NCI-H1048 (cell line): ENCODE measurements around the gene PMF1.
"Not testable (repeated sequence)": the region's sequence is repeated elsewhere in the genome, so short reads cannot be mapped to it uniquely, and the experiment has no call there.

Source experiments
- DNase-seq: peaks from one replicate; lab custom pipeline; 2025; lab: John Stamatoyannopoulos, UW

PMF1 gene

GRCh38 chr1:156212833-156213643, at the start of gene PMF1:
TSS of gene PMF1 (plus strand) at chr1:156213007. CDS start at chr1:156213016, 9 bp downstream.
- DNase-seq = peak; percentile 99

DNA sequence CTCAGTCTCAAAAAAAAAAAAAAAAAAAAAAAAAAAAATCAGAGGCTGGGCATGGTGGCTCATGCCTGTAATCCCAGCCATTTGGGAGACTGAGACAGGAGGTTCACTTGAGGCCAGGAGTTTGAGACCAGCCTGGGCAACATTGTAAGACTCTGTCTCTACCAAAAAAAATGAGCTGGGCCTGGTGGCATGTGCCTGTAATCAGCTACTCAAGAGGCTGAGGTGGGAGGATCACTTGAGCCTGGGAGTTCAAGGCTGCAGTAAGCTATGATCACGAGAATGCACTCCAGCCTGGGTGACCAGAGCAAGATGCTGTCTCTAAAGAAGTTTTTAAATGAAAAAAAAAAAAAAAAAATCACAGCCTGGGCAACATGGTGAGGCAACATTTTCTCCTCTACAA, 49.1 kb upstream of the PMF1 start:
- DNase-seq = no peak

- no peak for DNase-seq
Observed at GRCh38 chr1:156164125-156164831, 48.5 kb upstream of the PMF1 start.

- no peak for DNase-seq
Observed at GRCh38 chr1:156165083-156165482, 47.7 kb upstream of the PMF1 start.

- no peak for DNase-seq
Observed at GRCh38 chr1:156167536-156167935, 45.3 kb upstream of the PMF1 start.

- no peak for DNase-seq
Observed at GRCh38 chr1:156172696-156173470, 39.9 kb upstream of the PMF1 start.

DNA sequence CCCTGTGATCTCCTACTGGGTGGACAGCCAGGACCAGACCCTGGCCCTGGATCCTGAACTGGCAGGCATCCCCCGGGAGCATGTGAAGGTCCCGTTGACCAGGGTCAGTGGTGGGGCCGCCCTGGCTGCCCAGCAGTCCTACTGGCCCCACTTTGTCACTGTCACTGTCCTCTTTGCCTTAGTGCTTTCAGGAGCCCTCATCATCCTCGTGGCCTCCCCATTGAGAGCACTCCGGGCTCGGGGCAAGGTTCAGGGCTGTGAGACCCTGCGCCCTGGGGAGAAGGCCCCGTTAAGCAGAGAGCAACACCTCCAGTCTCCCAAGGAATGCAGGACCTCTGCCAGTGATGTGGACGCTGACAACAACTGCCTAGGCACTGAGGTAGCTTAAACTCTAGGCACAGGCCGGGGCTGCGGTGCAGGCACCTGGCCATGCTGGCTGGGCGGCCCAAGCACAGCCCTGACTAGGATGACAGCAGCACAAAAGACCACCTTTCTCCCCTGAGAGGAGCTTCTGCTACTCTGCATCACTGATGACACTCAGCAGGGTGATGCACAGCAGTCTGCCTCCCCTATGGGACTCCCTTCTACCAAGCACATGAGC, 36.1 kb upstream of the PMF1 start:
- DNase-seq = no peak

GRCh38 chr1:156177919-156178654, 34.7 kb upstream of the PMF1 start:
- no peak for DNase-seq

- DNase-seq = no peak
Observed at GRCh38 chr1:156180471-156180870, 32.3 kb upstream of the PMF1 start.

- DNase-seq = not testable (repeated sequence)
Observed at GRCh38 chr1:156181391-156181924, 31.3 kb upstream of the PMF1 start.

- not testable (repeated sequence) for DNase-seq
Observed at GRCh38 chr1:156182010-156182779, 30.6 kb upstream of the PMF1 start.

DNA sequence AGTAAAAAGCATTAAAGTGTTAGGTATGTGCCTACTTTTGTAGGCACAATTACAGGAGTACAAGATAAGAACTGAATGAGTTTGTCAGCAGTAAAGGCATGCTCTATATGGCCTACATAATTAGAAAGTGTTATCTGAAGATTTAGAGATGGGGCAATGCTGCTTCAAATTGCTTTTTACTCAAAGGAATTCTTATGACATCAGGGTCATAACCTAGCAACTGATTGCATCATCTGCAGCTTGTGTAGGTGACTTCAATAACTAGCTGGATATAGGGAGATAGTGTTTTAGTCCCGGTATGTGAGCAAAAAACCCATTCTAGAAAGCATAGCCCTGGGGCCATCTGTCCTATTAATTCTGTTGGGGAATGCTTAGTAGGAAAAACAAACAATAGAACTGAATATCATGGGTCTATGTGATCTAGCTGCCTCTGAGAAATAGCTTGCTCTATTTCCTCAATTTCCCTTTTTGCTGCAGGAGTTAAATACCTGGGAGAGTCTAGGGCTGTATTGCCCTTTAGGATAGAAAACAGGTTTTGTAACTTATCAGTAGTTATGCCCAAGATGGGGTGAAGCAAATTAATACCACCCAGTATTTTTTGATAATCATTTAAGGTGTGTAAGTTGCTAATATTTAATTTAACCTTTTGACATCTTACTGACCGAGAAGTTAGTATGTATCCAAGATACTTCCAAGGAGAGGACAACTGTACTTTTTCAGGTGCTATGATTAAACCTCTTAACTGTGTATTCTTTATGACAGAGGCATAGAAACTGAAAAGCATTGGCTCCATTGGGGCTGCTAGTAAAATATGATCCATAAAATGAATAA, 26.2 kb upstream of the PMF1 start:
- not testable (repeated sequence) for DNase-seq

DNA sequence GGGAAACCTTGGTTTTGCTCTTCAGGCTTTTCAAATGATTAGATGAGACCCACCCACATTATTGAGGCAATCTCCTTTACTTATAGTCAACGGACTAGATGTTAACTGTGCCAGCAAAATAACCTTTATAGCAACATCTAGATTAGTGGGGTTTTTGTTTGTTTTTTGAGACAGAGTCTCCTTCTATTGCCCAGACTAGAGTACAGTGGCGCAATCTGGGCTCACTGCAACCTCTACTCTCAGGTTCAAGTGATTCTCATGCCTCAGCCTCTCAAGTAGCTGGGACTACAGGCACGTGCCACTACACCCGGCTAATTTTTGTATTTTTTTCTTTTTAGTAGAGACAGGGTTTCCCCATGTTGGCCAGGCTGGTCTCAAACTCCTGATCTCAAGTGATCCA, 22.5 kb upstream of the PMF1 start:
- DNase-seq = not testable (repeated sequence)

DNA sequence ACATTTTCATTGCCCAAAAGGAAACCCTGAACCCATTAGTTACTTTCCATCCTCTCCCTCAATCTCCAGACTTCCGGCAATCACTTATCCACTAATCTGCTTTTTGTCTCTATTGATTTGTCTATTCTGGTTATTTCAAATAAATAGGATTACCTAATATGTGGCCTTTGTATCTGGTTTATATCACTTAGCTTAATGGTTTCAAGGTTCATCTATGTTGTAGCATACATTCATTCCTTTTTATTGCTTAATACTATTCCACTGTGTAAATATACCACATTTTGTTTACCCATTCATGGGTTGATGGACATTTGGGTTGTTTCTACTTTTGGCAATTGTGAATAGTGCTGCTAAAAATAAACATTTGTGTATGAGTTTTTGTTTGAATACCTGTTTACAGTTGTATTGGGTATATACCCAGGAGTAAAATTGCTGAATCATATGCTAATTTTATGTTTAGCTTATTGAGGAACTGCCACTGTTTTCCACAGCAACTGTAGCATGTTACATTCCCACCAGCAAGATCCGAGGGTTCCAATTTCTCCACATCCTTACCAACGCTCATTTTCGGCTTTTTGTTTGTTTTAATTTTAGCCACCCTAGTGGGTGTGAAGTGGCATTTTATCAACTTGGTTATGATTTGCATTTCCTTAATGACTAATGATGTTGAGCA, 21.4 kb upstream of the PMF1 start:
- no peak for DNase-seq

- DNase-seq = no peak
Observed at GRCh38 chr1:156193208-156193487, 19.7 kb upstream of the PMF1 start.

DNA sequence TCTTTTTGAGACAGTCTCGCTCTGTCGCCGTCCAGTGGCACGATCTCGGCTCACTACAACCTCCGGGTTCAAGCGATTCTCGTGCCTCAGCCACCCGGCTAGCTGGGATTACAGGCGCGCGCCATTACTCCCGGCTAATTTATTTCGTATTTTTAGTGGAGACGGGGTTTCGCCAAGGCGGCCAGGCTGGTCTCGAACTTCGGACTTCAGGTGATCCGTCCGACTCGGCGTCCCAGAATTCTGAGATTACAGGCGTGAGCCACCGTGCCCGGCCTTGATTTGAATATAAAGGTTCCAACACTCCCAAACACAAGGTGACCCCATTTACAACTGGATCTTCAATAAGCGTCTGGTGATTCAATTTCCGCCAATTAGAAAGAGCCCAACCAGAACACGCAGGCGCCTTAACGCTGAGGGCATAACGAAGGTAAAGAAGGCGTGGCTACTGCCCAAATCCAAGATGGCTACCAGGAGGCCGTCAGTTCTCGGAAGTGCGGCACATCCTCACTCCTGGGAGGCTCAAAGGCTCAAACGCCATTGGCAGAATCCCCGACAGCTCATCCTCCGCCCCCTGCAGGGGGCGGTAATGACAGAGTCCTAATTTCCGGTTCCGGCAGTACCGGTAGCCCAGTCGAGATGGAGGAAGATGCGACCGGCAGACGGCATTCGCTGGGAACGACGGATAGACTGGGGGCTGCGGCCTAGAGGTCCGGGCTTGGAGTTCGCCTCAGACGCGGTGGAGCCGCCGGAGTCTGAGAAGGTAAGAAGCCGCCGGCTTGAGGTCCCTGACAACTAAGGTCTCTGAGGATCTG, 19.1 kb upstream of the PMF1 start, which contains the start of gene SLC25A44:
Gene SLC25A44 (plus strand): TSS at position 617 of the 812 bp plus-strand sequence. CDS start 5,744 bp downstream, outside the sequence.
- peak; percentile 100 for DNase-seq

DNA sequence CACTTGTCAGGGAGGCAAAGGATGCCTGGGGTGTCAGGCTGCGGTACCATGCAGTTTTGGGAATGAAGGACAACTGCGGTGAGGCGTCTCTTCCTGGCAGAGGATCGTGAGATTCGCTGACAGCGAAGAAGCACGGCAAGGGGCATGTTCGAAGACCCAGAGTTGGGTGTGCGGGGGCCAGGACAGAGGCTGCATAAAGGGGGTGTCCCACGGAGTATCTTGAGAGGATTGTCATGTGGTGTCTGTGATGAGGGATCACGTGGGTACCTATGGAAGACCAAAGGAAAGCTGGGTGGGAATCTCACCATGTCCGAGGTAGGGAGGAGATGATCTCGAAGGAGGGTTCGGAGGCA, 18.5 kb upstream of the PMF1 start:
- DNase-seq = no peak

- no peak for DNase-seq
Observed at GRCh38 chr1:156195853-156196252, 17.0 kb upstream of the PMF1 start.
